C4-2B (cell line): ENCODE measurements around the gene CDC20B.
A peak's percentile ranks its signal among the peaks of the same experiment; 100 is the strongest.

Experiments
- H3K27ac ChIP-seq: fragments of 450-650 bp; 2 replicates; pipeline ENCODE4 v1.5.1; 2017
- CTCF ChIP-seq: fragments of 450-650 bp; conservative IDR thresholded peaks from 2 replicates; pipeline ENCODE4 v1.5.1; 2017; ENCODE audit warnings: mild to moderate bottlenecking
- ZFX ChIP-seq: fragments of 450-650 bp; IDR thresholded peaks from 2 replicates; pipeline ENCODE4 v1.6.1; 2017

The CDC20B gene

GRCh38 chr5:55175781-55176175 lies 2.8 kb upstream of the CDC20B start:
- TF ChIP-seq ZFX (no peak), CTCF (no peak)
- no peak overlapping the region for H3K27ac ChIP-seq

- no peak overlapping the region; the same call in 1 of the 2 replicates for H3K27ac ChIP-seq
- TF ChIP-seq CTCF (no peak), ZFX (no peak)
Measured at GRCh38 chr5:55173687-55174230, 782 bp upstream of the CDC20B start.

GRCh38 chr5:55172051-55172899 lies 702 bp downstream of the CDC20B start:
- no peak overlapping the region for H3K27ac ChIP-seq

GRCh38 chr5:55171471-55171870 lies 1.5 kb downstream of the CDC20B start:
- TF ChIP-seq ZFX (no peak), CTCF (no peak)
- no peak overlapping the region for H3K27ac ChIP-seq

More at GRCh38 chr5:55172051-55172899, 702 bp downstream of the CDC20B start:
- TF ChIP-seq CTCF (peak; percentile 91), ZFX (no peak)

- no peak for TF ChIP-seq CTCF
- TF ChIP-seq ZFX = no peak
- no peak overlapping the region for H3K27ac ChIP-seq
Measured at GRCh38 chr5:55162666-55163065, 10.3 kb downstream of the CDC20B start.

- no peak for TF ChIP-seq ZFX
- TF ChIP-seq CTCF = no peak
- H3K27ac ChIP-seq = no peak overlapping the region
Measured at GRCh38 chr5:55160493-55161209, 12.3 kb downstream of the CDC20B start.
